ENCODE results near the gene RGS9.
A peak's percentile ranks its signal among the peaks of the same experiment; 100 is the strongest.
"Not testable (repeated sequence)": the region's sequence is repeated elsewhere in the genome, so short reads cannot be mapped to it uniquely, and the experiment has no call there.

RGS9 gene

GRCh38 chr17:65137021-65137939, at the start of gene RGS9:
TSS of gene RGS9 (plus strand) at chr17:65137370. CDS start at chr17:65137541, 171 bp downstream.
- peak; percentile 15 to 50 for DNase-seq

GRCh38 chr17:65088621-65089360, 48.4 kb upstream of the RGS9 start:
- no peak for DNase-seq

GRCh38 chr17:65092262-65092661, 44.9 kb upstream of the RGS9 start:
- DNase-seq: no peak

GRCh38 chr17:65092721-65093356, 44.3 kb upstream of the RGS9 start:
- DNase-seq: not testable (repeated sequence)

GRCh38 chr17:65093930-65094329, 43.2 kb upstream of the RGS9 start:
- DNase-seq: no peak

- DNase-seq: no peak
These were observed 41.7 kb upstream of the RGS9 start for GRCh38 chr17:65095465-65095864.

GRCh38 chr17:65096382-65096781, 40.8 kb upstream of the RGS9 start:
- not testable (repeated sequence) for DNase-seq

GRCh38 chr17:65097110-65097509, 40.1 kb upstream of the RGS9 start:
- DNase-seq: no peak

GRCh38 chr17:65099475-65099874, 37.7 kb upstream of the RGS9 start:
- DNase-seq: no peak

GRCh38 chr17:65099941-65100315, 37.2 kb upstream of the RGS9 start:
- no peak for DNase-seq

- DNase-seq: peak; percentile 67 to 69
These were observed 36.6 kb upstream of the RGS9 start for GRCh38 chr17:65100316-65101140.

- DNase-seq: no peak
These were observed 35.8 kb upstream of the RGS9 start for GRCh38 chr17:65101371-65101770.

GRCh38 chr17:65102235-65102634, 34.9 kb upstream of the RGS9 start:
- no peak for DNase-seq

- DNase-seq: no peak
These were observed 34.4 kb upstream of the RGS9 start for GRCh38 chr17:65102788-65103187.

GRCh38 chr17:65103431-65103830, 33.7 kb upstream of the RGS9 start:
- DNase-seq: no peak

GRCh38 chr17:65103896-65104295, 33.3 kb upstream of the RGS9 start:
- DNase-seq: no peak

GRCh38 chr17:65104541-65104940, 32.6 kb upstream of the RGS9 start:
- no peak for DNase-seq

- no peak for DNase-seq
These were observed 32.2 kb upstream of the RGS9 start for GRCh38 chr17:65104973-65105372.

- DNase-seq: no peak
These were observed 29.0 kb upstream of the RGS9 start for GRCh38 chr17:65108152-65108551.

GRCh38 chr17:65109543-65109942, 27.6 kb upstream of the RGS9 start:
- DNase-seq: no peak

GRCh38 chr17:65109990-65110680, 27.0 kb upstream of the RGS9 start:
- DNase-seq: no peak

- peak in 1 of 2 donors; percentile 76 for DNase-seq
These were observed 21.3 kb upstream of the RGS9 start for GRCh38 chr17:65115839-65116238.

All from bone marrow (tissue), 2 donors.